CD4-positive, alpha-beta T cell treated with Interleukin-15 for 4 hours (primary cell): ENCODE data around the gene KRT34.

ENCODE experiments used
- DNase-seq: peaks from one replicate; pipeline ENCODE4 v3.0.0-alpha.2; 2020; ENCODE audit warnings: low spot score

The KRT34 gene

GRCh38 chr17:41332239-41332638 is 49.9 kb downstream of the KRT34 start:
- no peak for DNase-seq

- no peak for DNase-seq
Measured at GRCh38 chr17:41331606-41332005, 50.5 kb downstream of the KRT34 start.

GRCh38 chr17:41329279-41329948 is 52.7 kb downstream of the KRT34 start:
- DNase-seq: no peak

- DNase-seq: no peak
Measured at GRCh38 chr17:41328207-41328606, 53.9 kb downstream of the KRT34 start.
